ENCODE measurements around the gene MATR3.
"Not testable (repeated sequence)": the region's sequence is repeated elsewhere in the genome, so short reads cannot be mapped to it uniquely, and the experiment has no call there.

MATR3 gene

GRCh38 chr5:139299486-139299885 lies 5.9 kb downstream of the MATR3 start:
- no peak for DNase-seq

- no peak for DNase-seq
Measured at GRCh38 chr5:139301808-139302499, 8.4 kb downstream of the MATR3 start.

- peak in 1 of 3 donors; percentile 13 for DNase-seq
Measured at GRCh38 chr5:139304391-139305324, 11.1 kb downstream of the MATR3 start.

- no peak for DNase-seq
Measured at GRCh38 chr5:139306197-139306596, 12.7 kb downstream of the MATR3 start.

GRCh38 chr5:139306628-139307379 lies 13.3 kb downstream of the MATR3 start:
- no peak for DNase-seq

- no peak for DNase-seq
Measured at GRCh38 chr5:139308797-139309196, 15.3 kb downstream of the MATR3 start.

GRCh38 chr5:139310715-139311186 lies 17.2 kb downstream of the MATR3 start:
- not testable (repeated sequence) for DNase-seq

- DNase-seq, result no peak
Measured at GRCh38 chr5:139312075-139312474, 18.5 kb downstream of the MATR3 start.

GRCh38 chr5:139314276-139314675 lies 20.7 kb downstream of the MATR3 start:
- DNase-seq, result no peak

- peak in 2 of 3 donors; percentile 31 to 36 for DNase-seq
Measured at GRCh38 chr5:139315056-139315615, 21.6 kb downstream of the MATR3 start.

GRCh38 chr5:139335811-139336210 lies 42.3 kb downstream of the MATR3 start:
- DNase-seq, result no peak

GRCh38 chr5:139340051-139340450 lies 46.5 kb downstream of the MATR3 start:
- DNase-seq, result no peak

- DNase-seq, result no peak
Measured at GRCh38 chr5:139341187-139341688, 47.7 kb downstream of the MATR3 start.

- DNase-seq, result peak; percentile 97 to 98 (median 97)
Measured at GRCh38 chr5:139341689-139342422, 48.3 kb downstream of the MATR3 start, which contains the start of gene PAIP2. TSS of gene PAIP2 (plus strand) at chr5:139341854. CDS start at chr5:139363785, 21,931 bp downstream.

- no peak for DNase-seq
Measured at GRCh38 chr5:139342423-139342723, 48.8 kb downstream of the MATR3 start.

GRCh38 chr5:139343476-139343875 lies 49.9 kb downstream of the MATR3 start:
- DNase-seq, result no peak

- DNase-seq, result no peak
Measured at GRCh38 chr5:139344177-139344576, 50.6 kb downstream of the MATR3 start.

GRCh38 chr5:139345442-139345841 lies 51.9 kb downstream of the MATR3 start:
- not testable (repeated sequence) for DNase-seq

GRCh38 chr5:139347863-139348262 lies 54.3 kb downstream of the MATR3 start:
- not testable (repeated sequence) for DNase-seq

- DNase-seq, result no peak
Measured at GRCh38 chr5:139354186-139354585, 60.6 kb downstream of the MATR3 start.

- not testable (repeated sequence) for DNase-seq
Measured at GRCh38 chr5:139355900-139356299, 62.4 kb downstream of the MATR3 start.

- DNase-seq, result no peak
Measured at GRCh38 chr5:139358064-139358463, 64.5 kb downstream of the MATR3 start.
